Tibial artery (tissue), 4 donors: ENCODE results near the gene RNPS1.

Experiments used
- DNase-seq, 2 donors: peaks; one replicate each; pipeline ENCODE4 v3.0.0-alpha.2; 2019
- H3K27ac ChIP-seq, 2 donors: fragments of 200-600 bp; sonication (generic) in 1 of 2; 1 replicate in 1 of 2; 2 replicates in 1 of 2; pipeline ENCODE4 v1.5.1; 2018 to 2019; ENCODE audit warnings: mild to moderate bottlenecking in 1 of 2
- H3K27me3 ChIP-seq, 2 donors: fragments of 200-600 bp; sonication (generic) in 1 of 2; one replicate each; pipeline versions ENCODE4 v1.5.1 to v1.6.0; 2016 to 2019
- H3K36me3 ChIP-seq, 3 donors: fragments of 200-600 bp; sonication (generic) in 2 of 3; one replicate each; pipeline ENCODE4 v1.5.1; 2016 to 2019; ENCODE audit warnings: mild to moderate bottlenecking in 2 of 3
- H3K4me1 ChIP-seq, 4 donors: fragments of 200-600 bp; sonication (generic) in 2 of 4; 1 replicate in 3 of 4; 2 replicates in 1 of 4; pipeline ENCODE4 v1.5.1; 2016 to 2019
- H3K4me3 ChIP-seq, 2 donors: fragments of 200-600 bp; sonication (generic) in 1 of 2; 1 replicate in 1 of 2; 2 replicates in 1 of 2; pipeline ENCODE4 v1.5.1; 2018 to 2019; ENCODE audit warnings: mild to moderate bottlenecking in 2 of 2
- H3K9me3 ChIP-seq, 3 donors: fragments of 200-600 bp; sonication (generic) in 1 of 3; one replicate each; pipeline ENCODE4 v1.5.1; 2016 to 2019
- CTCF ChIP-seq, 2 experiments: fragments of 200-600 bp in 1 of 2; fragments of 450-650 bp in 1 of 2; IDR thresholded peaks; one replicate each; pipeline ENCODE4 v1.5.1; 2017 to 2019; ENCODE audit warnings: antibody characterized with exemption in 2 of 2, mild to moderate bottlenecking in 1 of 2, moderate library complexity in 1 of 2
- intact Hi-C: fragments of 100-400 bp; cut with DNase I; formaldehyde crosslinking; loops from one replicate; pipeline ENCODE4 v1.15.0; 2023; ENCODE audit warnings: low total_unique reads

Gene RNPS1

GRCh38 chr16:2267913-2268666, at the start of gene RNPS1:
RNPS1 (minus strand) TSS chr16:2268126; CDS start chr16:2264643, 3,483 bp downstream.
- no peak for TF ChIP-seq CTCF (IDR thresholded peaks at IDR 0.05)
- H3K27ac ChIP-seq: peak within 1 kb of the TSS; percentile 80 to 96
- H3K27me3 ChIP-seq: no peaks in the 10 kb centered on the region
- intact Hi-C loops: loop anchor here (5.0 kb wide), 1 partner anchor 46 kb away; the partner anchor contains the start of gene E4F1
- peaks cover 6 to 36% (median 30%) of the 10 kb centered on the region in 4 donors for H3K4me1 ChIP-seq
- peak within 1 kb of the TSS; percentile 74 to 92 for H3K4me3 ChIP-seq
- DNase-seq: peak; percentile 94 to 97
- no peaks in the 10 kb centered on the region for H3K9me3 ChIP-seq
- H3K36me3 ChIP-seq: peaks cover 7 to 17% (median 9%) of the 10 kb centered on the region in 3 donors

- no peak for DNase-seq
- TF ChIP-seq CTCF (IDR thresholded peaks at IDR 0.05): no peak
- Histone ChIP-seq H3K27ac (no peak overlapping the region), H3K27me3 (no peaks in the 10 kb centered on the region), H3K36me3 (peaks cover 24 to 50% (median 37%) of the 10 kb centered on the region in 3 donors), H3K4me3 (no peak overlapping the region), H3K4me1 (no peaks in the 10 kb centered on the region), H3K9me3 (no peaks in the 10 kb centered on the region)
- intact Hi-C loops: no loop called here
Observed at GRCh38 chr16:2317231-2318020, 49.5 kb upstream of the RNPS1 start.

- H3K36me3 ChIP-seq: peaks cover 8 to 43% (median 29%) of the 10 kb centered on the region in 3 donors
- H3K27me3 ChIP-seq: no peaks in the 10 kb centered on the region
- H3K27ac ChIP-seq: no peak overlapping the region
- TF ChIP-seq CTCF (IDR thresholded peaks at IDR 0.05): no peak
- H3K4me3 ChIP-seq: no peak overlapping the region
- no peaks in the 10 kb centered on the region for H3K9me3 ChIP-seq
- DNase-seq: no peak
- no peaks in the 10 kb centered on the region for H3K4me1 ChIP-seq
- intact Hi-C loops: no loop called here
Observed at GRCh38 chr16:2308089-2308962, 40.4 kb upstream of the RNPS1 start.

- Histone ChIP-seq H3K36me3 (peaks cover 16 to 66% (median 49%) of the 10 kb centered on the region in 3 donors), H3K27me3 (no peaks in the 10 kb centered on the region), H3K4me3 (no peak overlapping the region), H3K27ac (no peak overlapping the region), H3K4me1 (no peaks in the 10 kb centered on the region), H3K9me3 (no peaks in the 10 kb centered on the region)
- intact Hi-C loops: no loop called here
- DNase-seq: no peak
- no peak for TF ChIP-seq CTCF (IDR thresholded peaks at IDR 0.05)
Observed at GRCh38 chr16:2299915-2300192, 31.9 kb upstream of the RNPS1 start.

GRCh38 chr16:2299121-2299914, 31.4 kb upstream of the RNPS1 start:
- peaks cover 19 to 69% (median 54%) of the 10 kb centered on the region in 3 donors for H3K36me3 ChIP-seq
- no peak overlapping the region for H3K4me3 ChIP-seq
- H3K9me3 ChIP-seq: no peaks in the 10 kb centered on the region
- no peak for TF ChIP-seq CTCF (IDR thresholded peaks at IDR 0.05)
- H3K4me1 ChIP-seq: no peaks in the 10 kb centered on the region
- DNase-seq: no peak
- no peaks in the 10 kb centered on the region for H3K27me3 ChIP-seq
- no peak overlapping the region for H3K27ac ChIP-seq
- intact Hi-C loops: no loop called here
